ENCODE results near the gene TMEM151A. TPM values are rescaled to one million over a fixed set of nuclear protein-coding genes. Genes with fewer than 3 reads are reported as not detected.

TMEM151A gene
- total and polyA plus RNA-seq, 2 experiments from 2014 or later, result 1.0 to 4.4 TPM

GRCh38 chr11:66271816-66272215 is 19.9 kb upstream of the TMEM151A start:
- Histone ChIP-seq H3K4me2 (no peak overlapping the region), H3K9me2 (ENCODE audit: insufficient read depth) (no peaks in the 10 kb centered on the region), H3K36me3 (ENCODE audit: insufficient read depth) (no peaks in the 10 kb centered on the region), H3K4me3 (no peak overlapping the region), H3F3A (replicated peaks; ENCODE audit: low read depth) (0 out of 2 replicates have a peak, but pooled peaks cover 11% of the 10 kb centered on the region), H3K27ac (ENCODE audit: low read depth) (no peak overlapping the region), H4K20me1 (replicated peaks; ENCODE audit: insufficient read depth) (peaks cover 7% of the 10 kb centered on the region), H3K27me3 (ENCODE audit: insufficient read depth) (no peaks in the 10 kb centered on the region), H2AFZ (no peak overlapping the region), H3K4me1 (ENCODE audit: insufficient read depth) (no peaks in the 10 kb centered on the region), H3K79me2 (replicated peaks; ENCODE audit: insufficient read depth) (peaks cover 20% of the 10 kb centered on the region)
- Mint-ChIP-seq H3K27ac (no peak overlapping the region), H3K4me1 (peaks cover 14% of the 10 kb centered on the region), H3K27me3 (ENCODE audit: insufficient read depth, low read depth, poor library complexity) (peaks cover 8% of the 10 kb centered on the region), H3K36me3 (ENCODE audit: low read depth) (peaks cover 36% of the 10 kb centered on the region), H3K9me3 (no peaks in the 10 kb centered on the region), H3K4me3 (no peak overlapping the region; the same call in 2 of the 3 replicates)
- TF ChIP-seq STAT1 (IDR thresholded peaks at IDR 0.05; ENCODE audit: unreplicated experiment) (no peak), POLR2AphosphoS5 (IDR thresholded peaks at IDR 0.05; ENCODE audit: low read depth) (no peak), EZH2phosphoT487 (IDR thresholded peaks at IDR 0.05; ENCODE audit: unreplicated experiment) (no peak), ZNF114 (CRISPR knock-in tag; IDR thresholded peaks at IDR 0.05) (no peak), REST (IDR thresholded peaks at IDR 0.05; ENCODE audit: unreplicated experiment) (no peak), ZNF331 (CRISPR knock-in tag; IDR thresholded peaks at IDR 0.05; ENCODE audit: low read depth) (no peak), ZNF462 (CRISPR knock-in tag; IDR thresholded peaks at IDR 0.05) (no peak), JUNB (IDR thresholded peaks at IDR 0.05; ENCODE audit: unreplicated experiment) (no peak), ETS1 (IDR thresholded peaks at IDR 0.05) (no peak), CREB1 (CRISPR knock-in tag; IDR thresholded peaks at IDR 0.05; ENCODE audit: low read depth) (no peak), CTCF (conservative IDR thresholded peaks at IDR 0.05; ENCODE audit: low read depth in 2 of 2) (no peak), NANOG (IDR thresholded peaks at IDR 0.05; ENCODE audit: borderline replicate concordance) (no peak), EZH2 (IDR thresholded peaks at IDR 0.05; ENCODE audit: low read depth, unreplicated experiment) (no peak)
- DNase-seq (ENCODE audit: low spot score) (no peak), ATAC-seq (no peak)
